Immature natural killer cell (primary cell): ENCODE measurements around the gene GSK3B. TPM values are rescaled to one million over a fixed set of nuclear protein-coding genes. Genes with fewer than 3 reads are reported as not detected.

ENCODE experiments used
- DNase-seq, 3 donors: peaks; one replicate each; pipeline ENCODE4 v3.0.0; 2022; ENCODE audit warnings: mixed read lengths in 1 of 3
- H3K27ac Mint-ChIP-seq, 6 donors: one replicate each; pipeline ENCODE4 v1.8.0; 2020; ENCODE audit warnings: mixed read lengths in 6 of 6, mild to moderate bottlenecking in 5 of 6, inconsistent platforms in 4 of 6, moderate library complexity in 3 of 6
- H3K27me3 Mint-ChIP-seq, 3 donors: one replicate each; pipeline ENCODE4 v1.8.0; 2020 to 2021; ENCODE audit warnings: low read depth in 3 of 3, mild to moderate bottlenecking in 3 of 3, mixed read lengths in 3 of 3, moderate library complexity in 3 of 3, inconsistent platforms in 1 of 3
- H3K36me3 Mint-ChIP-seq, 3 donors: one replicate each; pipeline ENCODE4 v1.8.0; 2020; ENCODE audit warnings: mixed read lengths in 3 of 3, inconsistent platforms in 2 of 3, mild to moderate bottlenecking in 2 of 3
- H3K4me1 Mint-ChIP-seq, 2 donors: one replicate each; pipeline ENCODE4 v1.8.0; 2020; ENCODE audit warnings: inconsistent platforms in 2 of 2, mild to moderate bottlenecking in 2 of 2, mixed read lengths in 2 of 2, moderate library complexity in 1 of 2
- H3K4me3 Mint-ChIP-seq, 5 donors: one replicate each; pipeline ENCODE4 v1.8.0; 2020; ENCODE audit warnings: mild to moderate bottlenecking in 5 of 5, mixed read lengths in 5 of 5, inconsistent platforms in 3 of 5, moderate library complexity in 3 of 5
- H3K9me3 Mint-ChIP-seq, 6 donors: one replicate each; pipeline ENCODE4 v1.8.0; 2020; ENCODE audit warnings: mild to moderate bottlenecking in 6 of 6, mixed read lengths in 6 of 6, inconsistent platforms in 4 of 6, moderate library complexity in 3 of 6
- polyA plus RNA-seq, 3 donors: library from polyadenylated mRNA; unstranded; fragments of 300-500 nt; fragmentation: Illumina TruSeq; gene quantifications; one replicate each; pipeline ENCODE4 v1.2.3, GENCODE V29; 2021

Gene GSK3B
- polyA plus RNA-seq, 3 donors from 2014 or later = 11.9 to 26.6 (median 20.0) TPM

DNA sequence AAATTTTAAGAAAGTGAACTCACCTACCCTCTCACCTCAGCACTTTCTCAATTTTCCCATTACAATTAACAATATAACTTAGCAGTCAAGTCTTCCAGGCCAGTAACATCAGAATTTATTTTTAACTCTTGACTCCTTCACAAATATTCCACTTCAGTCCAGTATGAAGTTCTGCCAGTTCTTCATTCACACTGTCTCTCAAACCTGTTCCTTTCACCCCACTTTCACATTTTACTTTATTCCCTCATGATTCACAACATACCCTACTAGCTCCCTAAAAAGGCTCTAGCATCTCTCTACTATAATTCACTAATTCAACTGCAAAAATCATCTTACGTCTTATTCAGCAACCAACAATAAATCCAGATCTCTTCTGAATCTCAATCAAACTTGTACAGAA, 3.8 kb downstream of the GSK3B start:
- no peak overlapping the region for H3K4me3 Mint-ChIP-seq
- H3K9me3 Mint-ChIP-seq = no peaks in the 10 kb centered on the region
- H3K27ac Mint-ChIP-seq = no peak overlapping the region

DNA sequence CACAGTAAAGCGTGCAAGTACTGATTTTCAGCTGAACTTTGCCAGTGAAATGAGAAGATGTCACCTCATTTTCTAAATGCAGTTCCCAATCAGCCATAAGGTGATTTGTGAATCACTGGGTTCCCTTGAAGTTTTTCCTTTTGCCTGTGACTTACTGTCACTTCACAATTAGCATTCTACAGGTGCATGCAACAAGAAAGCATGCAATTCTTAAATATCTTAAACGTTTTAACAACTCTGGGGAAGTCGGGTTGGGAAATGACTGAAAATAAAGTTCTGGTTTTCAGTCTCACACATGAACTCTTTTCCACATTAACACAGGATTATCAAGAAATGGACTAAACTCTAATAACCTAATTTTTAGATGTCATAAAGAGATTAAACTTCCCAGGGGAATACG, 5.2 kb downstream of the GSK3B start:
- Mint-ChIP-seq H3K27ac (peak overlapping the region; percentile 61 to 84 (median 74)), H3K27me3 (peaks cover under 1 to 2% (median under 1%) of the 10 kb centered on the region in 3 donors), H3K9me3 (no peaks in the 10 kb centered on the region), H3K4me3 (peak overlapping the region; percentile 2 to 76 (median 59)), H3K4me1 (peaks cover 29 to 42% of the 10 kb centered on the region in 2 donors), H3K36me3 (no peaks in the 10 kb centered on the region)
- no peak for DNase-seq

More for the DNA sequence above, 3.8 kb downstream of the GSK3B start:
- Mint-ChIP-seq H3K27me3 (peaks cover 11 to 15% (median 14%) of the 10 kb centered on the region in 3 donors), H3K36me3 (no peaks in the 10 kb centered on the region), H3K4me1 (peaks cover 27 to 34% of the 10 kb centered on the region in 2 donors)
- no peak for DNase-seq

DNA sequence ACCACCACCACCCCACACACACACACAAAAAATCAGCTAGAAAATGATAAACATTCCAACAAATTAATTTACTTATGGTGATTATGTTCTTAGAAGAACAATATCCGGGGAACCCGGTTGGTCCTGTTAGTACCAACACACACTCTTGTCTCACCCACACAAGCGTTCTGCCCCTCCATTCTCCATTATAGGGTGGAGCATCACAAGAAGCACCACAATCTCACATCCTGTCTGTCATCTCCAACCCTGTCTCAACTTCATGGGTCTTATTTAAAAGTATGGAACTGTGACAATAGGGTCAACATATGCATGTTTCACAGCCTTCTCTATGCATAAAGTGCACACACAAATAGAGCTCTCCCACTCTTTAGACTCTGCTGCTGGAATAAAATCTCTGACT, 5.6 kb downstream of the GSK3B start:
- Mint-ChIP-seq H3K9me3 (no peaks in the 10 kb centered on the region), H3K36me3 (no peaks in the 10 kb centered on the region), H3K4me1 (peaks cover 30 to 46% of the 10 kb centered on the region in 2 donors), H3K27ac (peak overlapping the region; percentile 61 to 84 (median 74)), H3K27me3 (peaks cover 0 to 2% (median 0%) of the 10 kb centered on the region in 3 donors), H3K4me3 (peak overlapping the region; percentile 5 to 76 (median 59))
- peak; percentile 35 to 45 (median 44) for DNase-seq

DNA sequence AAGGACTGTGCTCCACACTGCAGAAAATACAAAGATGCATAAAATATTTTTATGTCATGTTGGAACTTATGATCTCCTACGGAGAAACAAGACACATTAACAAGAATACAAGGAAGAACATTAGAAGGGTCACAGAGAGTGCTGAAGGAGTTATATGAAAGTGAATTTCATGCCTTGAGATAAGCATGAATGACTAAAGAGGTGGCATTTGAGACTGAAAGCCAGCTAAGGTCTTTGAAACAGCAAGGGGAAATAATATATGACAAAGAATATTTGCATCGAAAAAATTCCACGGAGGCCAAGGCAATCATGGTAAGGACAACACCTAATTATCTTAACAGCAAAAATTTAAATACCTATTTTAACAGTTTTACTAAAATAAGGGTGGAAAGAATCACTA, 12.5 kb downstream of the GSK3B start:
- peaks cover 63 to 86% of the 10 kb centered on the region in 2 donors for H3K4me1 Mint-ChIP-seq

DNA sequence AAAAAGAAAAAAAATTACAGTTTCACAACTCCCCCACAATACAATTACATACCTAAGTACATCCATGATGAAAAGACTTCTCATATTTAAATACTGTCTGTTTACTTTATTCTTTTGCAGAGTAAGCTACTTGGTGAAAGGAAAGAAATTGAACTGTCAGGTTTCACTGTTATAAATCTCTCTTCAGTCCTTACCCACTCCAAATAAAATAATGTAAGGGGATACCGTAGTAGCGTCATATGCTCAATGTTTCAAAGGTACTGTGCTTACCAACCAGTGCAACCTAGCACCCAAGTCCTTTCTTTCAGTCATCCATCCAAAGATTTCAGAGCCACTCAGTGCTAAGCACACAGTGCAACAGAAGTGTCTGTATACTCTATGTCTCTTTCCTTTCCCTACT, 13.4 kb downstream of the GSK3B start:
- Mint-ChIP-seq H3K27ac (peak overlapping the region in 2 of 6 donors; percentile 22 to 23), H3K4me3 (no peak overlapping the region), H3K9me3 (no peaks in the 10 kb centered on the region), H3K36me3 (peaks cover 3% of the 10 kb centered on the region in 3 donors), H3K4me1 (peaks cover 62 to 84% of the 10 kb centered on the region in 2 donors), H3K27me3 (peaks cover 4 to 9% (median 6%) of the 10 kb centered on the region in 3 donors)
- DNase-seq = no peak

More for the DNA sequence above, 12.5 kb downstream of the GSK3B start:
- no peaks in the 10 kb centered on the region for H3K9me3 Mint-ChIP-seq
- H3K36me3 Mint-ChIP-seq = peaks cover 0 to 3% (median 0%) of the 10 kb centered on the region in 3 donors
- H3K27ac Mint-ChIP-seq = peak overlapping the region in 3 of 6 donors; percentile 28 to 71 (median 60)
- H3K4me3 Mint-ChIP-seq = no peak overlapping the region
- peaks cover 4 to 9% (median 6%) of the 10 kb centered on the region in 3 donors for H3K27me3 Mint-ChIP-seq
- DNase-seq = no peak

DNA sequence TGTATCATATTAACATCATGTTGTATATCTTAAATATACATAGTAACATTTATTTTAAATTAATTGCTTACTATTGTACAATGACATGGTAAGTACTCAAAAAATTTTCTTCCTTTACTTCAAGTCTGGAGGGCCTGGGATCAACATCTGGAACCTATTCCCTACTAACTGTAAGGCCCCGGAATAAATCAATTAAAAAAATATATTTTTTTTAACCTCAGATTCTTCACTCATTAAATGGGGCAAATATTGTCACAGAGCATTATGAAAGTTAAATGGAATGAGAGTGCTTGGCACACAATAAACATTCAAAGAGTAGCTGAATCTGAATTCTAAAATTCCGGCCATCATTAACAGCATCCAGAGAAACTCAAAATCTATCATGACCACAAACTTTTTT, 16.5 kb downstream of the GSK3B start:
- peak overlapping the region in 5 of 6 donors; percentile 2 to 86 (median 34) for H3K27ac Mint-ChIP-seq
- peaks cover 75 to 90% of the 10 kb centered on the region in 2 donors for H3K4me1 Mint-ChIP-seq
- H3K9me3 Mint-ChIP-seq = no peaks in the 10 kb centered on the region
- peaks cover 4 to 9% (median 6%) of the 10 kb centered on the region in 3 donors for H3K27me3 Mint-ChIP-seq
- H3K36me3 Mint-ChIP-seq = peaks cover 3 to 6% (median 5%) of the 10 kb centered on the region in 3 donors
- no peak overlapping the region for H3K4me3 Mint-ChIP-seq
- DNase-seq = no peak

DNA sequence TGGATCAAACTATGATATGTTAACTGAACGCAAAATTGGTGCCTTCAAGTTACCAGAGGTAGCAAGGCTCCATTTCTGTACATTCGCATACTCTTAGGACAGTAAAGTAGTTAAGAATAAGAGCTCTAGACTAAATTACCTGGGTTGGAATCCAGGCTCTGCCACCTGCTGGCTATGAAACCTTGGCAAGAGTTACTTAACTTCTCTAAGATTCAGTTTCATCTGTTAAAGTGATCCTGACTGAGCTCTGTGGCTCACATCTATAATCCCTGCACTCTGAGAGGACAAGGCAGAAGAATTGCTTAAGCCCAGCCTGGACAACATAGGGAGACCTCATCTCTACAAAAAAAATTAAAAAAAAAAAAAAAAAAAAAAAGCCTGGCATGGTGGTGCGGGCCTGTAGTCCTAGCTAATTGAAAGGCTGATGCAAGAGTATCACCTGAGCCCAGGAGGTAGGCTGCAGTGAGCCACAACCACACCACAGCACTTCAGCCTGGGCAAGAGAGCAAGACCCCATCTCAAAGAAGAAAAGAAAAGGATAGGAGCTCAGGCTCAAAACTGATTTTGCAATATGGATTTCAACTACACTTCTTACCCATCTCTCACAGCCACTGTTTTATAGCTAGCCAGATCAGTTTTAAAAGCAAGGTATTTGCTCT, 21.3 kb downstream of the GSK3B start:
- Mint-ChIP-seq H3K27me3 (no peaks in the 10 kb centered on the region), H3K4me3 (no peak overlapping the region), H3K36me3 (peaks cover 0 to 6% (median 5%) of the 10 kb centered on the region in 3 donors), H3K4me1 (peaks cover 62 to 86% of the 10 kb centered on the region in 2 donors), H3K9me3 (no peaks in the 10 kb centered on the region), H3K27ac (peak overlapping the region in 1 of 6 donors; percentile 41)
- DNase-seq = no peak

DNA sequence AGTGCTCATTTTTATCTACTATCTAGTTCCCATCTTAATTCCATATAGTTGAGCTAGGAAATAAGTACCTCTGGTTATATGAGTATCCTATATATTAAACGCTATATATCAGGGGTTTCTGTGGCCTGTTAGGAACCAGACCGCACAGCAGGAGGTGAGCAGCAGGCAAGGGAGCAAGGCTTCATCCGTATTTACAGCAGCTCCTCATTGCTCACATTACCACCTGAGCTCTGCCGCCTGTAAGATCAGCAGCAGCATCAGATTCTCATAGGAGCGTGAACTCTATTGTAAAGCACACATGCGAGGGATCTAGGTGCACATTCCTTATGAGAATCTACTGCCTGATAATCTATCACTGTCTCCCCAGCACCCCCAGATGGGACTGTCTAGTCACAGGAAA, 23.0 kb downstream of the GSK3B start:
- H3K4me3 Mint-ChIP-seq = no peak overlapping the region
- no peaks in the 10 kb centered on the region for H3K27me3 Mint-ChIP-seq
- peaks cover 66 to 89% of the 10 kb centered on the region in 2 donors for H3K4me1 Mint-ChIP-seq
- peak overlapping the region in 2 of 6 donors; percentile 8 to 48 for H3K27ac Mint-ChIP-seq
- no peak for DNase-seq
- H3K9me3 Mint-ChIP-seq = no peaks in the 10 kb centered on the region
- peaks cover 0 to 9% (median 5%) of the 10 kb centered on the region in 3 donors for H3K36me3 Mint-ChIP-seq

DNA sequence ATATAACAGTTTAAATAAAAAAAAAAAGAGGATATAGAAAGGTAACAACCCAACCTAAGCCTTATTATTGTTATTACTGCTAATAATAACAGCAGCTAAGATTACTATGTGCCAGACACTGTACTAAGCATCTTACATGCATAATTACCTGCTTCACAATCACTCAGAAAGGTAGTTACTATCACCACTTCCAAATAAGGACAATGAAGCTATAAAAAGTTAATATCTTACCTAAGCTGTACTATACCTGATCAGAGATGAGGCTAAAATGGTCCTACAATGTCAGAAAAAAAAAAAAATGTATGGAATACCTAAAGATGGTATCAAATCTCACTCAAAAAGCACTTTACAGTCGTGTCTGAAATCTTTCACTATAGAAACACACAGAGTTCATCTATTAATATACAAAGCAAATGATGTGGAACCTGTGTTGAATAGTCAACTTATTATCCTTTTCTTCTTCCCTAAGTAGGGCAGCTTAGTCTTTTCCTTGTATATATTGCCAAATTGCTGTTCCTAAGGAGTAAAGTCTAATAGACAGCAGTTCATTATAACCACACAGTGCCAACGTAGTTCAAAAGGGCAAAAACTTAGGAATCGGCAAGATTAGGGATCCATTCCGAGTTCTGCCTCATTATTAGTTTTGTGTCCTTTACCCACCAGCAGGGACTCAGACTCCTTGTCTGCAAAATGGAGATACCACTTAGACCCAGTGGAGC, 23.8 kb downstream of the GSK3B start:
- Mint-ChIP-seq H3K27me3 (no peaks in the 10 kb centered on the region), H3K36me3 (peaks cover 0 to 6% (median 0%) of the 10 kb centered on the region in 3 donors), H3K4me3 (no peak overlapping the region), H3K27ac (peak overlapping the region in 3 of 6 donors; percentile 8 to 28 (median 8)), H3K9me3 (no peaks in the 10 kb centered on the region), H3K4me1 (peaks cover 66 to 89% of the 10 kb centered on the region in 2 donors)
- no peak for DNase-seq

DNA sequence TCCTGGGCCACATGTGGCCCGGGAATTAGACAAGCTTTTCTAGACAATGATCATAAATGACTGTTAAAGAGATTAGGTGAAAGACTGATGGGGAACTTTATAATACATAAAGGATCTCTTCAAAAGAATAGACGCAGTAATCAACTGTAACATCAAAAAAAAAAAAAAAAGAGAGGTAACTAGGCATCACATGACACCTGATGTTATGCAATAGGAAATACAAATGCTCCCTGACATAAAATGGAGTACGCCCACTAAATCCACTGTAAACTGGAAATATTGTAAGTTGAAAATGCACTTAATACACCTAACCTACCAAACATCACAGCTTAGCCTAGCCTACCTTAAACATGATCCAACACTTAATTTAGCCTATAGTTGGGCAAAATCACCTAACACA, 27.2 kb downstream of the GSK3B start:
- Mint-ChIP-seq H3K4me1 (peaks cover 61 to 81% of the 10 kb centered on the region in 2 donors), H3K4me3 (no peak overlapping the region), H3K9me3 (no peaks in the 10 kb centered on the region), H3K27ac (no peak overlapping the region), H3K36me3 (peaks cover 0 to 3% (median 0%) of the 10 kb centered on the region in 3 donors), H3K27me3 (no peaks in the 10 kb centered on the region)
- DNase-seq = no peak

DNA sequence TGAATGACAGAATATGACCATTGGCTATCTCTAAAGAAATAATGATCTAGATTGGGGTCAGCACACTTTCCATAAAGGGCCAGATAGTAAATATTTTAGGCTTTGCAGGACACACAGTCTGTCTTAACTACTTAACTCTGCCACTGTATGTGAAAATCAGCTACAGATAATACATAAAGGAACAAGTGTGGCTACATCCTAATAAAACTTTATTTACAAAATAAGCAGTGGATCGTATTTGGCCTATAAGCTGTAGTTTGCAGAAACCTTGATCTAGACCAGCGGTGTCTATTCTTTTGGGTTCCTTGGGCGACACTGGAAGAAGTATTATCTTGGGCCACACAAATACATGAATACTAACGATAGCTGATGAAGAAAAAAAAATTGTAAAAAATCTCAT, 27.6 kb downstream of the GSK3B start:
- Mint-ChIP-seq H3K4me3 (no peak overlapping the region), H3K36me3 (peaks cover 0 to 3% (median 0%) of the 10 kb centered on the region in 3 donors), H3K9me3 (no peaks in the 10 kb centered on the region), H3K27ac (peak overlapping the region in 2 of 6 donors; percentile 40 to 42), H3K4me1 (peaks cover 58 to 81% of the 10 kb centered on the region in 2 donors), H3K27me3 (no peaks in the 10 kb centered on the region)
- DNase-seq = no peak

DNA sequence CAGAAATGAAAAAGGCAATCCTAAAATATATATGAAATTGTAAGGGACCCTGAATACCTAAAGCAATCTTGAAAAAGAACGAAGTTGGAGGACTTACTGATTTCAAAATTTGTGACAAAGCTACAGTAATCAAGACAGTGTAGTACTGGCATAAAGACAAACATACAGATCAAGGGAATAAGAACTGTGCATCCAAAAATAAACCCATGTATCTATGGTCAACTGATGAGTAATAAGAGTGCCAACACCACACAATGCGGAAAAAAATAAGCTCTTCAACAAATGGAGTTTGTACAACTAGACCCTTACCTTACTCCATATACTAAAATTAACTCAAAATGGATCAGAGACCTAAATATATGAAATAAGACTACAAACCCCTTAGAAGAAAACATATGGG, 29.6 kb downstream of the GSK3B start:
- Mint-ChIP-seq H3K4me3 (peak overlapping the region in 3 of 5 donors; percentile 23 to 37 (median 33)), H3K36me3 (peaks cover 0 to 3% (median 0%) of the 10 kb centered on the region in 3 donors), H3K4me1 (peaks cover 57 to 82% of the 10 kb centered on the region in 2 donors), H3K9me3 (no peaks in the 10 kb centered on the region), H3K27ac (peak overlapping the region in 2 of 6 donors; percentile 17 to 32), H3K27me3 (no peaks in the 10 kb centered on the region)
- DNase-seq = no peak

DNA sequence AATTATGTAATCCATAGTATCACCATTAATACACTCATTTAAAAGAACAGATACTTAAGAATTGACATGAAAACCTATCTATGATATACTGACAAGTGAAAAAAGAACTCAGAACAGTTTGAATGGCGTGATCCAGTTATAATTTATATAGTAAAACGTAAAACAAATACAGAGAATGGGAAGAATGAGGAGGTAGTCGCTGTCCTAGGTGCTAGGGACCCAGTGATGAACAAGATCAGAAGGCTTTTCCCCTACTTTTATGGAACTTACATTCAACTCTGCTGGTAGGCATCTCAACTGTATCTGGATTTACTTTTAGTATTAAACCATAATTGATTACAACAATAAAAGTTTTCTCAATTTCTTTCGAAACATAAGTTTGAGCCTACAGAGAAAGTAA, 31.8 kb downstream of the GSK3B start:
- no peak overlapping the region for H3K27ac Mint-ChIP-seq
- H3K4me1 Mint-ChIP-seq = peaks cover 62 to 89% of the 10 kb centered on the region in 2 donors
- peaks cover 0 to 1% (median 0%) of the 10 kb centered on the region in 3 donors for H3K36me3 Mint-ChIP-seq

More for the DNA sequence above, 31.8 kb downstream of the GSK3B start:
- H3K4me3 Mint-ChIP-seq = no peak overlapping the region
- H3K27me3 Mint-ChIP-seq = no peaks in the 10 kb centered on the region
- DNase-seq = no peak
- no peaks in the 10 kb centered on the region for H3K9me3 Mint-ChIP-seq
